ENCODE results near the gene COX6A2. TPM values are rescaled to one million over a fixed set of nuclear protein-coding genes. Genes with fewer than 3 reads are reported as not detected.

The COX6A2 gene
- polyA plus RNA-seq, 1 donor from 2014 or later = not detected

DNA sequence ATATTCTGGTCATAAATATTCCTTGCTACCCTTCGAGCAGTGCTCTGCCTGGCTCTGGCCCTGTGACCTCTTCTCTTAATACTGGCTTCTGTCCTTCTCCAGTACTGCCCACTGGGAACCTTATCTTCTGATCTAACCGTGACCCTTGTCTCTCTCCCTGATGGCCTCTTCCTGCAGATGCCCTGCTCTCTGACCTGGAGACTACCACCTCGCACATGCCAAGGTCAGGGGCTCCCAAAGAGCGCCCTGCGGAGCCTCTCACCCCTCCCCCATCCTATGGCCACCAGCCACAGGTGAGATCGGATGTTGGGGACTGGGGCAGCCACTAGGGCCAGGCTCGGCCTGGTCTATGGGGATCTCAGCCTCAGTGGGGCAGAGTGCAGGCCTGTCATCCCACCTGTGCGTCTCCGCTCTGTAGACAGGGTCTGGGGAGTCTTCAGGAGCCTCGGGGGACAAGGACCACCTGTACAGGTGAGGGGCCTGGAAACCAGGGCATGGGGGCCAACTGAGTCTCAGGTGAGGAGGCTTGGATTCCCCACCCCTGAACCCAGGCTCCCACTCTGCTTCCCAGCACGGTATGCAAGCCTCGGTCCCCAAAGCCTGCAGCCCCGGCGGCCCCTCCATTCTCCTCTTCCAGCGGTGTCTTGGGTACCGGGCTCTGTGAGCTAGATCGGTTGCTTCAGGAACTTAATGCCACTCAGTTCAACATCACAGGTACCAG lies 45.3 kb upstream of the COX6A2 start:
- H4K20me1 ChIP-seq (ENCODE audit: insufficient read depth) = no peaks in the 10 kb centered on the region
- H3K9me3 ChIP-seq (ENCODE audit: low read length) = no peaks in the 10 kb centered on the region
- H3K36me3 ChIP-seq (ENCODE audit: insufficient read depth, low read length) = no peaks in the 10 kb centered on the region
- no peak for TF ChIP-seq MXI1 (conservative IDR thresholded peaks at IDR 0.05; ENCODE audit: poor library complexity, severe bottlenecking)
- TF ChIP-seq TAF1 (IDR thresholded peaks at IDR 0.05; ENCODE audit: low read depth) = no peak
- no peak for TF ChIP-seq EZH2 (IDR thresholded peaks at IDR 0.05; ENCODE audit: borderline replicate concordance, insufficient read depth, low read length, poor library complexity, severe bottlenecking)
- TF ChIP-seq, protein P1, sequence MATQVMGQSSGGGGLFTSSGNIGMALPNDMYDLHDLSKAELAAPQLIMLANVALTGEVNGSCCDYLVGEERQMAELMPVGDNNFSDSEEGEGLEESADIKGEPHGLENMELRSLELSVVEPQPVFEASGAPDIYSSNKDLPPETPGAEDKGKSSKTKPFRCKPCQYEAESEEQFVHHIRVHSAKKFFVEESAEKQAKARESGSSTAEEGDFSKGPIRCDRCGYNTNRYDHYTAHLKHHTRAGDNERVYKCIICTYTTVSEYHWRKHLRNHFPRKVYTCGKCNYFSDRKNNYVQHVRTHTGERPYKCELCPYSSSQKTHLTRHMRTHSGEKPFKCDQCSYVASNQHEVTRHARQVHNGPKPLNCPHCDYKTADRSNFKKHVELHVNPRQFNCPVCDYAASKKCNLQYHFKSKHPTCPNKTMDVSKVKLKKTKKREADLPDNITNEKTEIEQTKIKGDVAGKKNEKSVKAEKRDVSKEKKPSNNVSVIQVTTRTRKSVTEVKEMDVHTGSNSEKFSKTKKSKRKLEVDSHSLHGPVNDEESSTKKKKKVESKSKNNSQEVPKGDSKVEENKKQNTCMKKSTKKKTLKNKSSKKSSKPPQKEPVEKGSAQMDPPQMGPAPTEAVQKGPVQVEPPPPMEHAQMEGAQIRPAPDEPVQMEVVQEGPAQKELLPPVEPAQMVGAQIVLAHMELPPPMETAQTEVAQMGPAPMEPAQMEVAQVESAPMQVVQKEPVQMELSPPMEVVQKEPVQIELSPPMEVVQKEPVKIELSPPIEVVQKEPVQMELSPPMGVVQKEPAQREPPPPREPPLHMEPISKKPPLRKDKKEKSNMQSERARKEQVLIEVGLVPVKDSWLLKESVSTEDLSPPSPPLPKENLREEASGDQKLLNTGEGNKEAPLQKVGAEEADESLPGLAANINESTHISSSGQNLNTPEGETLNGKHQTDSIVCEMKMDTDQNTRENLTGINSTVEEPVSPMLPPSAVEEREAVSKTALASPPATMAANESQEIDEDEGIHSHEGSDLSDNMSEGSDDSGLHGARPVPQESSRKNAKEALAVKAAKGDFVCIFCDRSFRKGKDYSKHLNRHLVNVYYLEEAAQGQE (IDR thresholded peaks at IDR 0.05; ENCODE audit: borderline replicate concordance) = no peak
- no peak for TF ChIP-seq EP300 (conservative IDR thresholded peaks at IDR 0.05; ENCODE audit: poor library complexity, severe bottlenecking)
- no peak for TF ChIP-seq CTCF (IDR thresholded peaks at IDR 0.05; ENCODE audit: poor library complexity, severe bottlenecking)
- TF ChIP-seq POLR2AphosphoS5 (IDR thresholded peaks at IDR 0.05) = no peak
- TF ChIP-seq RAD21 (conservative IDR thresholded peaks at IDR 0.05) = no peak
- TF ChIP-seq SMC3 (conservative IDR thresholded peaks at IDR 0.05; ENCODE audit: poor library complexity) = no peak
- H3K27ac ChIP-seq (ENCODE audit: low read length) = no peak overlapping the region
- H3K4me2 ChIP-seq (ENCODE audit: low read length) = no peak overlapping the region
- peaks cover 72% of the 10 kb centered on the region for H3K27me3 ChIP-seq (ENCODE audit: insufficient read depth, low read depth, low read length)
- H3K4me3 ChIP-seq (ENCODE audit: low read length) = no peak overlapping the region
- H3K9ac ChIP-seq (ENCODE audit: low read length) = no peak overlapping the region
- H2AFZ ChIP-seq (ENCODE audit: low read depth, low read length) = no peak overlapping the region
- H3K79me2 ChIP-seq (replicated peaks; ENCODE audit: insufficient read depth, low read length) = no peaks in the 10 kb centered on the region
- no peaks in the 10 kb centered on the region for H3F3A ChIP-seq (ENCODE audit: insufficient read depth, low read length, poor library complexity, severe bottlenecking)
- no peaks in the 10 kb centered on the region for H3K9me2 ChIP-seq (ENCODE audit: insufficient read depth, low read length)

GRCh38 chr16:31472709-31473203 lies 44.6 kb upstream of the COX6A2 start:
- TF ChIP-seq MXI1 (conservative IDR thresholded peaks at IDR 0.05; ENCODE audit: poor library complexity, severe bottlenecking) (no peak), EZH2 (IDR thresholded peaks at IDR 0.05; ENCODE audit: borderline replicate concordance, insufficient read depth, low read length, poor library complexity, severe bottlenecking) (no peak), RAD21 (conservative IDR thresholded peaks at IDR 0.05) (no peak), SMC3 (conservative IDR thresholded peaks at IDR 0.05; ENCODE audit: poor library complexity) (no peak), TAF1 (IDR thresholded peaks at IDR 0.05; ENCODE audit: low read depth) (no peak), CTCF (IDR thresholded peaks at IDR 0.05; ENCODE audit: poor library complexity, severe bottlenecking) (no peak), POLR2AphosphoS5 (IDR thresholded peaks at IDR 0.05) (no peak)
- TF ChIP-seq, protein P1 (IDR thresholded peaks at IDR 0.05; ENCODE audit: borderline replicate concordance) = no peak
- Histone ChIP-seq H3F3A (ENCODE audit: insufficient read depth, low read length, poor library complexity, severe bottlenecking) (no peaks in the 10 kb centered on the region), H3K27ac (ENCODE audit: low read length) (no peak overlapping the region), H2AFZ (ENCODE audit: low read depth, low read length) (no peak overlapping the region), H3K4me2 (ENCODE audit: low read length) (no peak overlapping the region), H3K27me3 (ENCODE audit: insufficient read depth, low read depth, low read length) (peaks cover 65% of the 10 kb centered on the region), H3K4me3 (ENCODE audit: low read length) (no peak overlapping the region), H3K36me3 (ENCODE audit: insufficient read depth, low read length) (no peaks in the 10 kb centered on the region), H4K20me1 (ENCODE audit: insufficient read depth) (no peaks in the 10 kb centered on the region), H3K9ac (ENCODE audit: low read length) (no peak overlapping the region), H3K9me3 (ENCODE audit: low read length) (no peaks in the 10 kb centered on the region), H3K79me2 (replicated peaks; ENCODE audit: insufficient read depth, low read length) (no peaks in the 10 kb centered on the region), H3K9me2 (ENCODE audit: insufficient read depth, low read length) (no peaks in the 10 kb centered on the region)

Measured in neural cell (in vitro differentiated cells).